ENCODE measurements around the gene CCNYL1.
A peak's percentile ranks its signal among the peaks of the same experiment; 100 is the strongest.
"Not testable (repeated sequence)": the region's sequence is repeated elsewhere in the genome, so short reads cannot be mapped to it uniquely, and the experiment has no call there.

Gene CCNYL1

DNA sequence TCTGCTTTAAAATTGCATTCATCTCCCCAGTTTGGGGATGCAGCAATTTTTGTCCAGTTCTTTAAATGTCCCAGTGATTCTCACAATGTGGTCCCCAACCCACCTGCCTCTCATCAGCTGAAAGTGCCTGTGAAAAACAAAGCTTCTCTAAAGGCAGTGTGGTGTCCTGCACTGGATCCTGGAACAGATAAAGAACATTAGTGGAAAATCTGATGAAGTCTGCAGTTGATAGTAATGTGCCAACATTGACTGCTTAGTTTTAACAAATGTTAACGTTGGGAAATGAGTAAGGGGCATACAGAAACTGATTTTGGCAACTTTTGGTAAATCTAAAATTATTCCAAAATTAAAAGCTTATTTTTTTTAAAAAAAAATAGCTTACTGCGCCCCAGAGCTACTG is 49.0 kb downstream of the CCNYL1 start:
- Histone ChIP-seq H3K4me2 (ENCODE audit: low read length) (no peak overlapping the region), H3K36me3 (ENCODE audit: insufficient read depth, low read length) (peaks cover 2% of the 10 kb centered on the region), H3K4me1 (ENCODE audit: control insufficient read depth, insufficient read depth, low read length) (no peaks in the 10 kb centered on the region), H3K27me3 (ENCODE audit: control insufficient read depth, insufficient read depth, low read length) (no peaks in the 10 kb centered on the region), H3K9me3 (replicated peaks; ENCODE audit: low read length) (no peaks in the 10 kb centered on the region), H3K9ac (ENCODE audit: low read depth, low read length) (no peak overlapping the region), H3K4me3 (ENCODE audit: low read length) (no peak overlapping the region)

DNA sequence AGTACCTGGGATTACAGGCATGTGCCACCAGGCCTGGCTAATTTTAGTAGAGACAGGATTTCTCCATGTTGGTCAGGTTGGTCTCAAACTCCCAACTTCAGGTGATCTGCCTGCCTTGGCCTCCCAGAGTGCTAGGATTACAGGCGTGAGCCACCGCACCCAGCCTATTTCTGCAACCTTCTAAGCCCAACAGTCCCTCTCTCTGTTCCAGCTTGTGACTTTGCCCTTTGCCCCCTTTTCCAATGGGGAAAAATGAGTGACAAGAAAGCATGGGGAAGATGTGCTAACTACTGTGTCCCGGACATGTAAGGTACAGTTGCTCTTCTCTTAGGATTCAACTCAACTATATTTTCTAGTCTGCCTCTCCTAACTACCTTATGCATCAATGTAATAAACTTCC is 50.0 kb downstream of the CCNYL1 start:
- not testable (repeated sequence) for H3K4me3 ChIP-seq (ENCODE audit: low read length); H3K4me2 ChIP-seq (ENCODE audit: low read length); H3K9me3 ChIP-seq (replicated peaks; ENCODE audit: low read length); H3K4me1 ChIP-seq (ENCODE audit: control insufficient read depth, insufficient read depth, low read length); H3K36me3 ChIP-seq (ENCODE audit: insufficient read depth, low read length); H3K9ac ChIP-seq (ENCODE audit: low read depth, low read length); H3K27me3 ChIP-seq (ENCODE audit: control insufficient read depth, insufficient read depth, low read length)

DNA sequence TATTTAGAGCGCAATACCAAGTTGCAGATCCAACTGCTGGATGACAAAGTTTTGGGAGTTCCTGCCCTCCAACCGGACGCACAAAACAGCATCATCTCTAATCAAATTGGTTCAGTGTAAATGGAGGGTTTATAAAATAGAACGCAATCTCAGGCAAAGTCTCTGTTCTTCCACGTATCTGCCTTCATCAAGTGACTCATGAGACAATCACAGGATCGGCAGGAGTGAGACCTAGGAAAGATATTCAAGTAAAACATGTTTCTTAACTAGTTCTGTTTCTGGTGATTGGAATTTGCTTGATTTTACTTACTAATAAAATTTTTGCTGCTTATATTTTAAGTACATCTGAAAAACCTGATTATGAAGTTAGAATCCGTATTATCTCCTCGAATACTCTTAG is 50.7 kb downstream of the CCNYL1 start:
- Histone ChIP-seq H3K4me1 (ENCODE audit: control insufficient read depth, insufficient read depth, low read length) (no peaks in the 10 kb centered on the region), H3K36me3 (ENCODE audit: insufficient read depth, low read length) (no peaks in the 10 kb centered on the region), H3K4me2 (ENCODE audit: low read length) (no peak overlapping the region), H3K27me3 (ENCODE audit: control insufficient read depth, insufficient read depth, low read length) (no peaks in the 10 kb centered on the region), H3K4me3 (ENCODE audit: low read length) (no peak overlapping the region), H3K9ac (ENCODE audit: low read depth, low read length) (no peak overlapping the region), H3K9me3 (replicated peaks; ENCODE audit: low read length) (no peaks in the 10 kb centered on the region)

DNA sequence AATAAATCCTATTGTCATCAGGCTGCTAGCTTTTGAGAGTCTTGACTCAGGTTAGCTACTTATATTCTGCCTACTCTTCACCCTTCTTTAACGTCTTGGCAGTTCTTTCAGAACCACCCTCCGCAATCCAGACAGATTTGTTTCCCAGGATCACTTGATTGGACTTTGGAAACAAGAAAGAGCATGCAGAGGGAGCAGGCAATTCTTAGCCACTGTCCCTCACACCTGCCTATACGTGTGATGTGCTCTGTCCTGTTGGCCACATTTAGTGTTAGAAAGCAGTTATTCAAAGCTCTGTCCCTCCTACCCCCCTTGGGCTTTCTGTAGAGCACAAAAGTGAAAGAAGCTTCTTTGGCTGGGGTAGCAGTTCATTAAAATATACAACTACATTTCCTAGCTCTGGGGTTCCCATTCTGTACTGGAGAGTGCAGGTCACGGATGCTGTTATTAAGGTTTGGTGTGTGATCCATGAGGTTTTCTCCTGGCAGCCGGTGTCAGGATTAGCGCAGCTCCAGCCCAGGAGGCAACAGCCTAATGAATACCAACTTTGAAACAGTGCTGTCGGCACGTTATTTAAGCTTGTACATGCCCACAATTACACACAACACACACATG is 52.0 kb downstream of the CCNYL1 start:
- no peaks in the 10 kb centered on the region for H3K36me3 ChIP-seq (ENCODE audit: insufficient read depth, low read length)
- no peaks in the 10 kb centered on the region for H3K9me3 ChIP-seq (replicated peaks; ENCODE audit: low read length)
- H3K4me1 ChIP-seq (ENCODE audit: control insufficient read depth, insufficient read depth, low read length), result peaks cover 5% of the 10 kb centered on the region
- H3K4me2 ChIP-seq (ENCODE audit: low read length), result no peak overlapping the region
- H3K9ac ChIP-seq (ENCODE audit: low read depth, low read length), result no peak overlapping the region
- no peak overlapping the region for H3K4me3 ChIP-seq (ENCODE audit: low read length)
- no peaks in the 10 kb centered on the region for H3K27me3 ChIP-seq (ENCODE audit: control insufficient read depth, insufficient read depth, low read length)

DNA sequence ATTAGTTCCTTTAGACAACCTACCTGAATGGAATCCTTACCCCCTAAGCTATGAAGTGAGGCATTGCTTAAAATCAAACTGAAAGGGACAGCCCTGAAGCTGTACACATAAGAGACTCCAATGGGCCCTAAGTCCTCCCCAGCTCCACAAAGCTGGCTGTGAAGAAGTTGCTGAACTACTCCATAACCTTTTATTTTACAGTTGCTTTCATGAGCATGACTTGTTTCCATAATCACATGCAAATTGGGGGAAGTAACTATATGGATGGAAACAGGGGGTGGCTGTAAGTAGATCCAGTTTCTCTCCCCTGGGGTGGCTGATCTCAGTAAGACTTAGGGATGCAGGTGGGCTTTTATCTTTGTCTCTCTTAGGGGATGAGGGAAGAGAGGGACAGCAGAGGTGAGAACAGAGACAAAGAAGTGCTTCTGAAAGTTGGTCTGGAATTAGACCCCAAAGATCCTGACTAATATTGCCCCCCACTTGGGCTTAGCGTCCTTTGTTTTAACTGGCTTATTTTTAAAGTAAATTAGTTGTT is 52.7 kb downstream of the CCNYL1 start:
- Histone ChIP-seq H3K36me3 (ENCODE audit: insufficient read depth, low read length) (no peaks in the 10 kb centered on the region), H3K9me3 (replicated peaks; ENCODE audit: low read length) (no peaks in the 10 kb centered on the region), H3K27me3 (ENCODE audit: control insufficient read depth, insufficient read depth, low read length) (no peaks in the 10 kb centered on the region), H3K4me1 (ENCODE audit: control insufficient read depth, insufficient read depth, low read length) (peaks cover 10% of the 10 kb centered on the region), H3K4me3 (ENCODE audit: low read length) (no peak overlapping the region), H3K9ac (ENCODE audit: low read depth, low read length) (no peak overlapping the region), H3K4me2 (ENCODE audit: low read length) (no peak overlapping the region)

DNA sequence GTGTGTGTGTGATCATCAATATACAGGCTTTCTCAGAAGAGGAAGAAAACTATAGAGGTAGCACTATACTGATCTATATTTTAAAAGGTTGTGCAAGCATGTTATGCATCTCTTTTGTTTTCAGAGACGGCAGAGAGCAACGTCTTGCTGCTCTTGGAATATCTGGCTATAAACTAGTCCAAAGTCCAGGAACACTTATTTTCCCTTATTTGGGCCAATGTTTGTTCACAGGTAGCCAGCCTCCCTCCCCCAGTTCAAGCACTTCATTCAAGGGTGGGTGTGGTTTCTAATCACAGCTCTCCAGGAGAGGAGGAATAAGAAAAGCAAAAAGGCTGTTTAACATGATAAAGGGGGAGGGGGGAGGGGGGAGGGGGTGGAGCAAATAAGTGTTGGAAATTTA is 54.1 kb downstream of the CCNYL1 start:
- Histone ChIP-seq H3K9me3 (replicated peaks; ENCODE audit: low read length) (no peaks in the 10 kb centered on the region), H3K36me3 (ENCODE audit: insufficient read depth, low read length) (no peaks in the 10 kb centered on the region), H3K4me3 (ENCODE audit: low read length) (no peak overlapping the region), H3K27me3 (ENCODE audit: control insufficient read depth, insufficient read depth, low read length) (no peaks in the 10 kb centered on the region), H3K9ac (ENCODE audit: low read depth, low read length) (no peak overlapping the region), H3K4me1 (ENCODE audit: control insufficient read depth, insufficient read depth, low read length) (peaks cover 18% of the 10 kb centered on the region), H3K4me2 (ENCODE audit: low read length) (no peak overlapping the region)

DNA sequence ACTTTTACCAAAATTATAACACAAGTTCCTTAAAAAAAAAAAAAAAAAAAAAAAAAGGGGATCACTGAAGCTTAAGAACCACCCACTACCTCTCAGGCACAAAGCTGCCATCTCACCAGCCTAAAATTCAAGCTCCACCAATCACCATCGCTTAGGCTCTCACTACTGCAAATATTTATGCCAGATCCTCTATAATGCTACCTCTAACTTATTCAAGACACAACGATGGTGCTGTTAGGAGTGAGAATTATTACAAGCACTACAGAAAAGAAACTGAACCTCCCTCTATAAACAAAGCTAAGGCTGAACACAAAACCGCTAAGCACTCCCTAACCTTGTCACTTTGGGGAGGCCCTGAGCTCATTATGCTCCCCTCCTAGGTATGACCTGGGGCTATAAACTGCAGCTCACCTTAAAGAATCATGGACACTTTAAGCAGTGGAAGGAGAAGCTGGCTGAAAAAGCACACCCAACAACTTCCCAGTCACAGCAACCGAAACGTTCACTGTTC is 54.7 kb downstream of the CCNYL1 start:
- H3K27me3 ChIP-seq (ENCODE audit: control insufficient read depth, insufficient read depth, low read length), result no peaks in the 10 kb centered on the region
- no peak overlapping the region for H3K4me3 ChIP-seq (ENCODE audit: low read length)

DNA sequence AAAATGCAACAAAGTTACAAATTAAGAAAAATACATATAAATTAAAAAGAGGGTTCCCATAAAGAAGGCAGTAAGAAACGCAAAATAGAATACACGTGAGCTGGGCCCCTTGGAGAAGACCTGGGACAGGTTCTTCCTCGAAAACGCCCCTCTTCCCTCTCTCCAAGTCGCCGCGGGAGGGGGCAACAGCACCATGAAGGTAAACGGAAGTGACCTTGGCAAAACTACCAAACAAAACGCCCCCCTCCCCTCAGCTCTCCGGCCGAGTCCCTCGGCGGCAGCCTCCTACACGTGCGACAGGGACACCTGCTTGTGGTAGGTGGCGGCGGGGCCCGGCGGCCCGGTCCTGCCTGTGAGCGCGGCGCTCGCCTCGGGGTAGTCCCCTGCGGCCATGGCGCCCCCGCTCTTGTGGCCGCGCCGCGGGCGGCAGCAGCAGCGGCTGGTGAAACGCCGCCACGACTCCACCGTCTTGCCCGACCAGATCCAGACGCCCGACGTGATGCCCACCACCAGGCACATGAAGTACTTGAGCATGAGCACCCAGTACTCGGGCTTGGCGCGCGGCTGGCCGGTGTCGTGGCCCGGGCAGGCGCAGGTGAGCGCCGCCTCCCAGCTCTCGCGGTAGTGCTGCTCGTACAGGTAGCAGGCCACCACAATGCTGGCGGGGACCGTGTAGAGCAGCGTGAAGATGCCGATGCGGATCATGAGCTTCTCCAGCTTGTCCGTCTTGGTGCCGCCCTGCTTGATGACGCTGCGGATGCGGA is 55.4 kb downstream of the CCNYL1 start:
- Histone ChIP-seq H3K4me2 (ENCODE audit: low read length) (no peak overlapping the region), H3K9ac (ENCODE audit: low read depth, low read length) (no peak overlapping the region), H3K4me1 (ENCODE audit: control insufficient read depth, insufficient read depth, low read length) (peaks cover 23% of the 10 kb centered on the region), H3K36me3 (ENCODE audit: insufficient read depth, low read length) (no peaks in the 10 kb centered on the region), H3K27me3 (ENCODE audit: control insufficient read depth, insufficient read depth, low read length) (no peaks in the 10 kb centered on the region), H3K9me3 (replicated peaks; ENCODE audit: low read length) (no peaks in the 10 kb centered on the region), H3K4me3 (ENCODE audit: low read length) (no peak overlapping the region)

More for the DNA sequence above, 54.7 kb downstream of the CCNYL1 start:
- no peaks in the 10 kb centered on the region for H3K36me3 ChIP-seq (ENCODE audit: insufficient read depth, low read length)
- H3K4me2 ChIP-seq (ENCODE audit: low read length), result no peak overlapping the region
- H3K9me3 ChIP-seq (replicated peaks; ENCODE audit: low read length), result no peaks in the 10 kb centered on the region
- no peak overlapping the region for H3K9ac ChIP-seq (ENCODE audit: low read depth, low read length)
- H3K4me1 ChIP-seq (ENCODE audit: control insufficient read depth, insufficient read depth, low read length), result peaks cover 23% of the 10 kb centered on the region

DNA sequence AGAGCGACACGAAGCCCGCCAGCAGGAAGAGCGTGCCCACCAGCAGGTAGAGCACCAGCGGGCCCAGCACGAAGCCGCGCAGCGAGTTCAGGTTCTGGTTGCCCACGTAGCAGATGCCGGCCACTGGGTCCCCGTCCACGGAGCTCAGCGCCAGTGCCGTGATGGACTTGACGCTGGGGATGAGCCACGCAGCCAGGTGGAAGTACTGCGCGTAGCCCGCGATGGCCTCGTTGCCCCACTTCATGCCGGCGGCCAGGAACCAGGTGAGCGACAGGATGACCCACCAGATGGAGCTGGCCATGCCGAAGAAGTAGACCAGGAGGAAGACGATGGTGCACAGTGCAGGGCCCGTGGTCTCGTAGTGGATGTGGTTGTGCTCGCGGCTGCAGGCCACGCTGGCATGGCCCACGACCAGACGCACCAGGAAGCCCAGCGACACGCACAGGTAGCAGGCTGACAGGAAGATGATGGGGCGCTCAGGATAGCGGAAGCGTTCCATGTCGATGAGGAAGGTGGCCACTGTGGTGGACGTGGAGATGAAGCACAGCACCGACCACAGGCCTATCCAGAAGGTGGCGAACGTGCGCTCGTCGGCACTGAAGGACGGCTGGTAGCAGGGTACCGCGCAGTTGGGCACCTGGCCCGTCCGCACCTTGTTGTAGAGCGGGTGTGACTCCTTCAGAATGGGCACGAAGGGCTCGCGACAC is 56.2 kb downstream of the CCNYL1 start:
- no peak overlapping the region for H3K9ac ChIP-seq (ENCODE audit: low read depth, low read length)
- H3K4me1 ChIP-seq (ENCODE audit: control insufficient read depth, insufficient read depth, low read length), result peaks cover 23% of the 10 kb centered on the region
- H3K4me3 ChIP-seq (ENCODE audit: low read length), result peak overlapping the region; percentile 89

DNA sequence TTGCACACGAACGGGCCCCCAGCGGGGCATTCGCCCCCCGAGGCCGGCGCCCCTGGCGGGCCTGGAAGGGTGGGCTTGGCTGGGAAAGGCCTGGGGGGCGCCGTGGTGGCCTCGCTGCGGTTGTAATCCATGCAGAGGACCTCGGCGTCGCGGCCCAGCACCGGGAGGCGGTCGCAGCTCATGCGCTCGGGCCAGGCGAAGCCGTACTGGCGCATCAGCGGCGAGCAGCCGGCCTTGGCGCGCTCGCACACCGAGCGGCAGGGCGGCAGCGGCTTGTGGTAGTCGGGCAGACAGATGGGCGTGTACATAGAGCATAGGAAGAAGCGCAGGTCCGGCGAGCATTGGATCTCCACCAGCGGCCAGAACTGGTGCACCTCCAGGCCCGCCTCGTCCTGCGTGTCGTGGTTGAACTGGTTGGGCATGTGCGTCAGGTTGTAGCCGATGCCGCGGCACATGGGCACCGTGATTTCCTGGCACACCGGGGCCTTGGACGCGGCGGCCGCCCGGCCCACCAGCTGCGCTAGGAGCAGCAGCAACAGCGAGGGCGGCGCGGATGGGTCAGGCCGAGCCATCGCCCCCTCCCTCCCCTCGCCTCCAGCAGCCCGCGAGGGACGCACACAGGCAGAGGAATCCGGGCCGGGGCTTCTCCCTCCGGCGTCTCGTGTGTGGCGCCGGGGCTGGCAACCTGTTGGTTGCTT is 56.9 kb downstream of the CCNYL1 start:
- H3K27me3 ChIP-seq (ENCODE audit: control insufficient read depth, insufficient read depth, low read length), result no peaks in the 10 kb centered on the region
- H3K4me1 ChIP-seq (ENCODE audit: control insufficient read depth, insufficient read depth, low read length), result peaks cover 23% of the 10 kb centered on the region
- H3K4me3 ChIP-seq (ENCODE audit: low read length), result peak overlapping the region; percentile 89
- peak overlapping the region; percentile 93 for H3K4me2 ChIP-seq (ENCODE audit: low read length)
- peak overlapping the region; percentile 74 for H3K9ac ChIP-seq (ENCODE audit: low read depth, low read length)
- H3K9me3 ChIP-seq (replicated peaks; ENCODE audit: low read length), result no peaks in the 10 kb centered on the region
- H3K36me3 ChIP-seq (ENCODE audit: insufficient read depth, low read length), result no peaks in the 10 kb centered on the region

More for the DNA sequence above, 56.2 kb downstream of the CCNYL1 start:
- Histone ChIP-seq H3K9me3 (replicated peaks; ENCODE audit: low read length) (no peaks in the 10 kb centered on the region), H3K4me2 (ENCODE audit: low read length) (peak overlapping the region; percentile 93), H3K27me3 (ENCODE audit: control insufficient read depth, insufficient read depth, low read length) (no peaks in the 10 kb centered on the region), H3K36me3 (ENCODE audit: insufficient read depth, low read length) (no peaks in the 10 kb centered on the region)

Data from skeletal muscle satellite cell (primary cell).